H1 (cell line): ENCODE measurements around the gene PITPNC1. TPM values are rescaled to one million over a fixed set of nuclear protein-coding genes. Genes with fewer than 3 reads are reported as not detected.

Experiments
- CTCF ChIA-PET: fragments of 300-600 bp; sonication (Branson Sonifier 250); formaldehyde crosslinking; loops from one replicate; lab custom pipeline; 2021; ENCODE audit not compliant: partially characterized antibody; lab: Charles Lee
- POLR2A ChIA-PET: fragments of 300-600 bp; sonication (Branson Sonifier 250); formaldehyde crosslinking; loops from one replicate; lab custom pipeline; 2021; ENCODE audit warnings: inconsistent platforms; ENCODE audit not compliant: partially characterized antibody; lab: Charles Lee
- DNase-seq, 2 experiments: peaks; one replicate each; pipeline versions ENCODE4 v3.0.0 to v3.0.0-alpha.2; 2010 to 2022; ENCODE audit warnings: low spot score in 2 of 2, low read depth in 1 of 2, mixed read lengths in 1 of 2
- FAIRE-seq: peaks from 2 replicates; lab custom pipeline; 2011; peaks lifted over from hg19 to GRCh38; lab: Jason Lieb, UNC
- H2AFZ ChIP-seq: 2 replicates; pipeline ENCODE4 v1.8.1; 2012; ENCODE audit warnings: low read length, inconsistent platforms
- H2AK5ac ChIP-seq: 2 replicates; pipeline ENCODE4 v1.6.1; 2013; ENCODE audit warnings: low read depth, low read length
- H2BK120ac ChIP-seq: replicated peaks from 2 replicates; pipeline ENCODE3; 2013; ENCODE audit warnings: low read depth, low read length, inconsistent platforms
- H2BK12ac ChIP-seq: 2 replicates; pipeline ENCODE4 v1.6.1; 2013; ENCODE audit warnings: low read depth, low read length
- H2BK15ac ChIP-seq: 2 replicates; pipeline ENCODE4 v1.6.1; 2013; ENCODE audit warnings: low read length
- H2BK20ac ChIP-seq: 2 replicates; pipeline ENCODE4 v1.6.1; 2013; ENCODE audit warnings: low read length
- H2BK5ac ChIP-seq: 2 replicates; pipeline ENCODE4 v1.6.1; 2013; ENCODE audit warnings: low read depth, low read length
- H3K14ac ChIP-seq: 2 replicates; pipeline ENCODE4 v1.6.1; 2013; ENCODE audit warnings: inconsistent platforms; ENCODE audit not compliant: insufficient read length
- H3K18ac ChIP-seq: 2 replicates; pipeline ENCODE4 v1.6.1; 2013; ENCODE audit warnings: low read length; ENCODE audit errors: extremely low read depth
- H3K23ac ChIP-seq: 2 replicates; pipeline ENCODE4 v1.6.1; 2013; ENCODE audit warnings: inconsistent platforms; ENCODE audit not compliant: insufficient read length
- H3K23me2 ChIP-seq: 2 replicates; pipeline ENCODE4 v1.6.1; 2013; ENCODE audit warnings: low read depth, low read length
- H3K27ac ChIP-seq: 2 replicates; pipeline ENCODE4 v1.6.1; 2011; ENCODE audit warnings: low read depth, low read length, inconsistent platforms
- H3K27me3 ChIP-seq, 4 experiments: replicated peaks in 1 of 4; 1 replicate in 1 of 4; 2 replicates in 3 of 4; pipeline versions ENCODE4 v1.6.1 to v1.8.1; 2011 to 2013; ENCODE audit warnings: low read length in 3 of 4, mild to moderate bottlenecking in 3 of 4, inconsistent platforms in 2 of 4, mixed read lengths in 2 of 4, moderate library complexity in 1 of 4; ENCODE audit not compliant: control insufficient read depth in 3 of 4, insufficient read depth in 3 of 4; ENCODE audit errors: extremely low read depth in 1 of 4
- H3K36me3 ChIP-seq, 4 experiments: 2 replicates each; pipeline versions ENCODE4 v1.6.1 to v1.8.1; 2011 to 2013; ENCODE audit warnings: mild to moderate bottlenecking in 4 of 4, low read length in 3 of 4, moderate library complexity in 2 of 4, control low read depth in 1 of 4, inconsistent platforms in 1 of 4; ENCODE audit not compliant: insufficient read depth in 4 of 4, control insufficient read depth in 2 of 4
- H3K4ac ChIP-seq: replicated peaks from 2 replicates; pipeline ENCODE3; 2013; ENCODE audit warnings: low read length, low read depth, mixed read lengths, inconsistent platforms; ENCODE audit not compliant: insufficient read length
- H3K4me1 ChIP-seq, 4 experiments: replicated peaks in 1 of 4; 1 replicate in 1 of 4; 2 replicates in 3 of 4; pipeline versions ENCODE4 v1.6.1 to v1.8.1; 2011 to 2013; ENCODE audit warnings: low read length in 3 of 4, inconsistent platforms in 2 of 4, mixed read lengths in 1 of 4; ENCODE audit not compliant: insufficient read depth in 4 of 4, control insufficient read depth in 3 of 4
- H3K4me2 ChIP-seq, 2 experiments: 2 replicates each; pipeline versions ENCODE4 v1.6.1 to v1.8.1; 2011 to 2013; ENCODE audit warnings: low read depth in 2 of 2, low read length in 2 of 2, control low read depth in 1 of 2, inconsistent platforms in 1 of 2, mild to moderate bottlenecking in 1 of 2; ENCODE audit not compliant: insufficient read depth in 1 of 2
- H3K4me3 ChIP-seq, 4 experiments: fragments of 200-600, 300-600 bp in 1 of 4; sonication (generic), shearing (Covaris generic), sonication (Bioruptor Twin) in 1 of 4; 2 replicates each; pipeline versions ENCODE4 v1.5.1 to v1.8.1; 2011 to 2016; ENCODE audit warnings: low read length in 4 of 4, low read depth in 3 of 4, control low read depth in 2 of 4, inconsistent platforms in 2 of 4, mild to moderate bottlenecking in 2 of 4, mixed read lengths in 1 of 4, moderate library complexity in 1 of 4; ENCODE audit not compliant: insufficient read depth in 2 of 4; ENCODE audit errors: extremely low read depth in 1 of 4
- H3K56ac ChIP-seq: replicated peaks from 2 replicates; pipeline ENCODE3; 2013; ENCODE audit warnings: low read depth, mild to moderate bottlenecking, mixed read lengths, low read length, inconsistent platforms; ENCODE audit not compliant: insufficient read length
- H3K79me1 ChIP-seq: 2 replicates; pipeline ENCODE4 v1.6.1; 2013; ENCODE audit warnings: low read depth, low read length, control low read depth
- H3K79me2 ChIP-seq, 2 experiments: 2 replicates each; pipeline versions ENCODE4 v1.6.1 to v1.8.1; 2012 to 2013; ENCODE audit warnings: low read length in 2 of 2, mild to moderate bottlenecking in 2 of 2, inconsistent platforms in 1 of 2; ENCODE audit not compliant: insufficient read depth in 2 of 2, control insufficient read depth in 1 of 2
- H3K9ac ChIP-seq, 4 experiments: replicated peaks in 1 of 4; 1 replicate in 1 of 4; 2 replicates in 3 of 4; pipeline versions ENCODE4 v1.6.1 to v1.8.1; 2011 to 2013; ENCODE audit warnings: low read depth in 3 of 4, low read length in 3 of 4, control low read depth in 2 of 4, mild to moderate bottlenecking in 2 of 4, moderate library complexity in 2 of 4, inconsistent platforms in 1 of 4; ENCODE audit errors: extremely low read depth in 1 of 4
- H3K9me3 ChIP-seq, 2 experiments: 2 replicates each; pipeline versions ENCODE4 v1.6.1 to v1.8.1; 2012 to 2013; ENCODE audit warnings: mild to moderate bottlenecking in 2 of 2, moderate library complexity in 2 of 2, control low read depth in 1 of 2, inconsistent platforms in 1 of 2, low read depth in 1 of 2, low read length in 1 of 2, mixed read lengths in 1 of 2; ENCODE audit not compliant: insufficient read depth in 2 of 2
- H4K20me1 ChIP-seq, 2 experiments: replicated peaks in 1 of 2; 2 replicates each; pipeline versions ENCODE3 to v1.8.1; 2011 to 2013; ENCODE audit warnings: inconsistent platforms in 2 of 2, low read length in 2 of 2, mild to moderate bottlenecking in 1 of 2; ENCODE audit not compliant: insufficient read depth in 2 of 2, control insufficient read depth in 1 of 2
- H4K5ac ChIP-seq: 2 replicates; pipeline ENCODE4 v1.6.1; 2013; ENCODE audit warnings: low read length, low read depth, mixed read lengths, inconsistent platforms; ENCODE audit not compliant: insufficient read length
- H4K8ac ChIP-seq: 2 replicates; pipeline ENCODE4 v1.8.0; 2013; ENCODE audit warnings: mild to moderate bottlenecking, moderate library complexity, low read length, inconsistent platforms; ENCODE audit not compliant: insufficient read depth; ENCODE audit errors: extremely low read depth
- H4K91ac ChIP-seq: replicated peaks from 2 replicates; pipeline ENCODE3; 2013; ENCODE audit warnings: low read length, mixed read lengths, inconsistent platforms; ENCODE audit not compliant: insufficient read length
- ATF2 ChIP-seq: IDR thresholded peaks from 2 replicates; pipeline ENCODE4 v1.6.1; 2012; ENCODE audit warnings: low read length, inconsistent platforms
- CBX5 ChIP-seq: fragments of 300-800, 300-1000 bp; sonication (generic); IDR thresholded peaks from 2 replicates; pipeline ENCODE4 v1.7.1; 2016; ENCODE audit warnings: antibody characterized with exemption, low read length, low read depth
- CTCF ChIP-seq, 3 experiments: IDR thresholded peaks; 1 replicate in 2 of 3; 2 replicates in 1 of 3; pipeline versions ENCODE4 v1.5.1 to v1.6.1; 2011; ENCODE audit warnings: low read length in 3 of 3, mild to moderate bottlenecking in 3 of 3, inconsistent platforms in 2 of 3, low read depth in 1 of 3, moderate library complexity in 1 of 3; ENCODE audit not compliant: insufficient read depth in 1 of 3; ENCODE audit errors: control extremely low read depth in 1 of 3
- POLR2A ChIP-seq, 2 experiments: IDR thresholded peaks; 1 replicate in 1 of 2; 2 replicates in 1 of 2; pipeline ENCODE4 v1.6.1; 2011; ENCODE audit warnings: low read depth in 2 of 2, low read length in 2 of 2, mild to moderate bottlenecking in 2 of 2; ENCODE audit errors: control extremely low read depth in 1 of 2
- POLR2AphosphoS5 ChIP-seq: IDR thresholded peaks from 2 replicates; pipeline ENCODE4 v1.6.1; 2011; ENCODE audit warnings: low read depth, low read length
- SP1 ChIP-seq: IDR thresholded peaks from 2 replicates; pipeline ENCODE4 v1.6.1; 2011; ENCODE audit warnings: low read depth, low read length
- WGBS, 2 experiments: shearing (Covaris generic) in 1 of 2; methylation state at CpG; one replicate each; pipeline versions ENCODE4 v1.1.6 to v1.1.7; 2013 to 2015; ENCODE audit warnings: low lambda C conversion rate in 2 of 2, mixed read lengths in 2 of 2, inconsistent platforms in 1 of 2, low coverage in 1 of 2, missing lambda C conversion rate in 1 of 2; ENCODE audit not compliant: insufficient replicate concordance in 2 of 2, insufficient coverage in 1 of 2, insufficient read length in 1 of 2; ENCODE audit errors: extremely low coverage in 1 of 2, missing lambda C conversion rate in 1 of 2; 5-methylcytosine and 5-hydroxymethylcytosine counted together
- polyA plus RNA-seq, 7 experiments: library from polyadenylated mRNA; depleted of rRNA in 3 of 7; stranded (reverse) in 5 of 7; unstranded in 2 of 7; fragments of >200 nt in 5 of 7; fragments of 200-250 nt in 2 of 7; gene quantifications; 1 replicate in 5 of 7; 2 replicates in 1 of 7; 4 replicates in 1 of 7; pipeline versions ENCODE4 v1.2.1 to v1.2.3, GENCODE V29; 2011 to 2013; ENCODE audit warnings: missing spikeins in 2 of 7, mixed read lengths in 2 of 7
- total RNA-seq: library from RNA; stranded (reverse); fragmentation: NEBNext Ultra II Directional; extraction: Animal tissue kit (Norgen Biotek cat#: 25700); gene quantifications from 2 replicates; pipeline ENCODE4 v1.2.1, GENCODE V29; 2021

PITPNC1 gene
- total and polyA plus RNA-seq, 2 of the 8 experiments (the other 6 are each of a cell fraction or from before 2014, with no cell fraction given), result 17.6 to 54.7 TPM

- TF ChIP-seq CTCF (IDR thresholded peaks at IDR 0.05; ENCODE audit: control extremely low read depth in 1 of 3, insufficient read depth in 1 of 3, low read depth in 1 of 3, low read length in 3 of 3) (no peak), ATF2 (no peak), POLR2A (IDR thresholded peaks at IDR 0.05; ENCODE audit: control extremely low read depth in 1 of 2, low read depth in 2 of 2, low read length in 2 of 2) (no peak), POLR2AphosphoS5 (no peak), SP1 (no peak), CBX5 (no peak)
- TF ChIP-seq, all 59 proteins: peak for 0
- no peak overlapping the region for H3K23ac ChIP-seq
- no peak for FAIRE-seq
Observed at GRCh38 chr17:67619555-67619954, 242.5 kb downstream of the PITPNC1 start.

More at GRCh38 chr17:67619555-67619954, 242.5 kb downstream of the PITPNC1 start:
- no peak overlapping the region for H2AFZ ChIP-seq
- H2BK5ac ChIP-seq, result no peak overlapping the region
- no peak overlapping the region for H4K91ac ChIP-seq
- no peak overlapping the region for H3K9ac ChIP-seq
- H2BK12ac ChIP-seq, result no peak overlapping the region
- no peaks in the 10 kb centered on the region for H3K9me3 ChIP-seq
- H3K79me2 ChIP-seq, result no peaks in the 10 kb centered on the region
- H3K18ac ChIP-seq, result no peak overlapping the region
- 95% methylated on average over 7 of the region's 9 CpGs; no CpG with 5 or more reads in 1 of the 2 experiments for WGBS, 2 experiments
- no peak for DNase-seq
- no peaks in the 10 kb centered on the region for H3K36me3 ChIP-seq
- H4K20me1 ChIP-seq, result no peaks in the 10 kb centered on the region
- H2BK15ac ChIP-seq, result no peak overlapping the region
- H3K27ac ChIP-seq, result no peak overlapping the region
- no peak overlapping the region for H2BK20ac ChIP-seq
- H4K5ac ChIP-seq, result no peak overlapping the region
- no peaks in the 10 kb centered on the region for H3K79me1 ChIP-seq
- no peak overlapping the region for H3K56ac ChIP-seq
- H2BK120ac ChIP-seq, result no peak overlapping the region
- no peaks in the 10 kb centered on the region; a peak in 1 of 7 replicates for H3K4me1 ChIP-seq
- no peak overlapping the region for H2AK5ac ChIP-seq
- no peak overlapping the region for H3K14ac ChIP-seq
- POLR2A ChIA-PET, result no interaction called here
- H4K8ac ChIP-seq, result no peak overlapping the region
- H3K4me2 ChIP-seq, result no peak overlapping the region
- CTCF ChIA-PET, result interaction anchor here (0.8 to 1.7 kb wide), 5 partner anchors 10 to 232 kb away, joined by 3 to 10 read pairs (median 3); no protein-coding TSS in a partner anchor
- H3K4ac ChIP-seq, result no peak overlapping the region
- H3K27me3 ChIP-seq, result no peaks in the 10 kb centered on the region
- H3K4me3 ChIP-seq, result no peak overlapping the region
- H3K23me2 ChIP-seq, result no peaks in the 10 kb centered on the region
